NCI-H2196 treated with DMSO at 0.1 percent for 48 hours (cell line): Measurements from ENCODE around the gene KIF13A.
"Not testable (repeated sequence)": the region's sequence is repeated elsewhere in the genome, so short reads cannot be mapped to it uniquely, and the experiment has no call there.

Experiments
- DNase-seq: peaks from one replicate; lab custom pipeline; 2025; ENCODE audit not compliant: unreplicated experiment; lab: John Stamatoyannopoulos, UW

The KIF13A gene

DNA sequence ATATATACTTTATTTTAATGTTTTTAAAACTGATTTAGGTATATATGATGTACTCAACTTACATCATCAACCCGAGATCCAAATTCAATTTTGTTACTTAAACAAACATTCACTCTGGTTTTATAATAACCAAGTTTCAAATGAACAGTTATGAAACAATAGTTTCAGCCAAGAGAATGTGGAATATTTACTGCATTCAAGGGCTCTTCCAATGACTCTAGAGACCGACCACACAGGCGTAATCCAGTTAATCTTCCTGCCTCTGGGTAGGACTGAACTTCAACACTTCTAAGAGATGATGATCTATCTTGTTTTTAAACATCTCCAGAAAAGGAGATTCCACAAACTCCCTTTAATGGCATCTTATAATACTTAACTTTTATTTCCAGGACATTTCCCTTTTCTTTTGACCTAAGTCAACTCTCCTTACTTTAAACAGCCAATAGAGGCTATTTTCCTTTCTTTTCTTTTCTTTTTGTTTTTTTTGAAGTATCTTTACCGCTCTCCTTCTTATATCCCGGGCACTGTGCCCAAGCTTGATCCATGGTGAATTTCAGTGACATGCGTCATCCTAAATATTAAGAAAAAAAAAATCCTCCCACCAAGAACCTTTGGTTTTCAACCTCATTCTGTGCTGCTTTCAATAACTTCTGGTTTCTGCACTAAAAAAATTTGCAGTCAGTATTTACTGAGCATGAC, 110.1 kb downstream of the KIF13A start:
- no peak for DNase-seq

DNA sequence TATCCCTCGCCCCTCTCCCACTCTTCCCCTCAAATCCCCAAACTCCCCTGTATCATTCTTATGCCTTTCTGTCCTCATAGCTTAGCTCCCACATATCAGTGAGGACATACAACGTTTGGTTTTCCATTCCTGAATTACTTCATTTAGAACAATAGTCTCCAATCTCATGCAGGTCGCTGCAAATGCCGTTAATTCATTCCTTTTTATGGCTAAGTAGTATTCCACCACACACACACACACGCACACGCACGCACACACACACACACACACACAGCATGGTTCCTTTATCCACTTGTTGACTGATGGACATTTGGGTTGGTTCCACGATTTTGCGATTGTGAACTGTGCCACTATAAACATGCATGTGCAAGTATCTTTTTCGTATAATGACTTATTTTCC, 112.7 kb downstream of the KIF13A start:
- DNase-seq = no peak

DNA sequence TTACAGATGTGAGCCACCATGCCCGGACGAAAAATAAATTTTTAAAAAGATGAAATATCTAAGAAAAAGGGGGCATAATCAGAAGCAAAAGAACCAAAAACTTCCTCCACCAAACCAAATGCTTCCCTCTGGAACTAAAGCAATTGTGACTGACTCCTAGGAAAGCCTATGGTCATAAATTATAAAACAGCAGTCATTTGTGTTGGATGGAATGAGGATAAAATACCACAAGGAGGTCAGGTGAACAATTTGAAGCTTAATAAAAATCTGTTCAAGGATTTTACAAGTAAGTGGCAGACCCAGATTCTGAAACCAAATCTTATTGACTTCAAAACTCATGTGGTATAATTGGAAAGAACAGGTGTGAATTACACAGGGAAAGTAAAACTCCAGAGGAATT, 114.5 kb downstream of the KIF13A start:
- no peak for DNase-seq

DNA sequence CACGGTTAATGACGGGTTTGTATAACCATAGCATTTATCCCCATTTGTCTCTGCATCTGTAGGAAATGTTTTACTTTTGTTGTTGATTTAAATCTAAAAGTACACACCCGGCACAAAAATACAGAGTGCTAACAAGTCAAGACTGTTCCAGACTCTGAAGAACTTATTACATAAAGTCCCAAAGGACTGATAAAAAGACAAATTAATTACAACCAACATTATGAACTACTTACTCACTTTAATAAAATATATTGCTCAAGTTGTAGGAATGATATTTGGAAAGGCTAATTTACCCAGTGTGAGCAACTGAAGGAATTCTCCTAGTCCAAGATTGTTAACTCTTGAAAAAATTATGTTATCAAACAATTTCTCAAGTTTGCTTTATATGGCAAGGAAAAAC, 115.6 kb downstream of the KIF13A start:
- no peak for DNase-seq

DNA sequence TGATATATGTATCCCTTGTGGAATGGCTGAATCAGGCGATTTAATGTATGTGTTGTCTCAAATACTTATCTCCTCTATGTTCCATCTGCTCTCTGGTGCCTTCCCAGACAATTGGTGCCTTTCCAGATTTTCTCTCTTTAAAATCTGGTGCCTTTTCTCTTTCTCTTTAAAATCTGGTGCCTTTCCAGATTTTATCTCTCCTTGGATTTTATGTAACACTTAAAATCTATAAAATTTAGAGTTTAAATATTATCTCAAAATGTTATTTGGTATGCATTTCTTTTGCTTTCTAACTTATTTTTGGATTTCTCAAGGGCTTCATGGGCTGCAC, 116.3 kb downstream of the KIF13A start:
- no peak for DNase-seq

DNA sequence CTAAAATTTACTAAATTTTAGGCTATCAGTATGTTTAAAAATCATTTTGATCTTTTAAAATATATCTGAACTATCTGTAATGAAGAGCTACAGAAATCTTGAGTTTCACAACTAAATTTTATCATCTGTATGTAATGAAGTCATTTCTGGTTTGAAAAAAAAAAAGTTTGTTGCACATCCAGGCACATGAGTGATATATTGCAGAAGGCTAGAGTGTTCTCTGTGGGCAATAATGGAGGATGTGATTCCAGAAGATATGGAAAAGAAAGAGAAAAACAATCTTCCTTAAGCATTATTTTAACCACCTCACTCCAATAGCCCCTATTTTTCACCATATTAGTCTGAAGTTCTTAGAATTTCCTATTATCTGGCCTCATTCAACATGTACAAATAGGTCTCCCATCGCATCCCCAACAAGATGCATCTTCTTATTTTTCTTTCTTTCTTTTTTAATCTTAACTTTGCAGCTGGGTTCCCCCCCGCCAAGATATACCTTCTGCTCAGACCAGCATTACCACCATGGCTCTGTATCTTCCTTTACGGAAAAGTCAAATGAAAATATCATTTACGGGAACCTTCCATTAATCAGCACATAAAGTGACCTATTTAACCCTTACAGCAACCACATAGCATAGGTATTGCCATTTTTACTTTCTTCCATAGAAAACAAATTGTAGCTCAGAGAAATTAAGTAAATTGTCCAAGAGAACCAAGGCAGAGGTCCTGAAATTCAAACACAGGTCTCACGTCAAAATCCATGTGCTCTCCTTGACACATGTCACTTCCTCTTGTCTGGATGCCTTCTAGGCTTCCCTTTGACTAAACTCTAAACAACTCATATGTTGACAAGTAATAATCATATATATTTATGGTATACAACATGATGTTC, 116.9 kb downstream of the KIF13A start:
- DNase-seq = no peak

DNA sequence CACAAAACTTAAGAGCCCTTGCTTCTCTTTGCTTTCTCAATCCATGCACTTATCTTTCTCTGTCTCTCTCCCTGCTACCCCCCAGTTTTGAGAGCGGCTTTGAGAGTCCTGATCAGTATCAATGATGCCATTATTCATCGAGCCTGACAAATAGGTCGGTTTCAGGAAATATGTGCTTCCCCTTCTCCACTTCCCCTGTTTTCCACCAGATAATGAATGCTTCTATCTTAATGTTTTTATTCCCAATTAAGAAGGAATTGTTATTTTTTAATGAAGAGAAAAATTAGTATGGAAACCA, 117.7 kb downstream of the KIF13A start:
- no peak for DNase-seq

DNA sequence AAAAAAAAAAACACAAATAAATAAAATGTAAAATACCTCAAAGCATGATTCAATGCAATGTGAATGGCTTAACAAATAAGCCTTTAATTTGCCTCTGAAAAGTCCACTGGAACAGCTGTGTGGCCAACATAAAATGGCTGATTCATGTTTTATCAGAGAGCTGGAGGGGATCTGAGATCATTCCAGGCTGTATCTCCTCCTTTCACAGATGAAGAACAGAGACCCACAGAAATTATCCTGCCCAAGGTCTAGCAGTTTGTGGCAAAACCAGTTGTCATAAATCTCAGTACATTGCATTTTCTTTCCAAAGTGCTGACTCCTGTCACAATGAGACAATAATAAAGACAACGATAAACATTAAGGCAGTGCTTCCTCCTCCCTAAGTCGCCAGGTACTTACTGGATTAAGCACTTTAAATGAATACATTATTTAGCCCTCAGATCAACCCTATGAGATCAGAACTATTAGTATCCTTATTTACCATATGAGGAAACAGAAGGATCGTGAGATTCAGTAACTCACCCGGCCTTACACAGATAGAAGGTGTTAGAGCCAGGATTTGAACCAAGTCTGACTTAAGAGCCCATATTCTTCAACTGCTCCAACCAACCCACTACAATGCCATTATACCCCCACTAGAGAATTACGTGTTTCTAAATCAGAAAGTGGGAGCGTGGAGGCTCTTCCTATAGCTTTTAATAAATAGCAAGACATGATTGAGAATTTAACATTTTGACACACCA, 118.3 kb downstream of the KIF13A start:
- no peak for DNase-seq

DNA sequence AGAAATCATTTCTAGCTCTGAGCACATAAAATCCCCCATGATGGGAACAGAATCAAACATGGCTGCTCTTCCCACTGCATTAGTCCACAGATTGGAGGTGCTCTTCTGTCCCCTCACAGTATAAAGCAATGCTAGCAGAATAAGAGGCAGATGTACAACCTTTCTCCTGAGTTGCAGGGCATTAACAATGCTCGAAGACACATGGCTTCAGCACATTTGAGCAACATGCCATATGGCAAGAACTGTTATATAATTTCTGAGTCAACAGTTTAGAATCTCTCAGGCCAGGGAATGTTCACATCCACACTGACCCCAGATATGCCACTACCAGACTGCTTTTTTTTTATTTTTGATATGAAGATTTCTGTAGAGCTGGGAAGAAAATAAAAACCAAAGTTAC, 119.6 kb downstream of the KIF13A start:
- no peak for DNase-seq

DNA sequence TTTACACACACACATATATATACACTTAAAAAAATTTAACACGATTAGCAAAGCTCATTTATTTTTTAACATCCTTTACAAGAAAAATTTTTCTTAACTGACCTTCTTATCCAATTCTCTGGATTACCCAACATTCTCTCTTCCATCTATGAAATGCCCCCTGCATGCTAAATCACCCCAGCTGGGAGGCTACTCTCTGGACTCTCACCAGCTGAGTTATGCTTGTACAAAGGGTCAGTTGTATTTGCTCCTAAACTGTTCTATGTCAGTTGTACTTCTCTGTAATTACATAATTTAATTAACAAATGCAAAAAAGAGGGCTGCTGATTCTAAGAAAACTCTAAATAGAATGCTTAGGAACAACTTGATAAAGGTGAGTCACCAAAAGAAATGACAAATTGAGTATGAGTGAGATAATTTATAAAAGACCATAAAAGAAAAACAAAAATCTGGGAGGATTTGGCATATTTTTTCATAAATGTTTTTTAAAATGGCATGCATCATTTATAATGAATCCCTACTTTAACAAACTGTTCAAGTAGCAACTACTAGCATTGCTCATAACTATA, 120.5 kb downstream of the KIF13A start:
- DNase-seq = no peak

DNA sequence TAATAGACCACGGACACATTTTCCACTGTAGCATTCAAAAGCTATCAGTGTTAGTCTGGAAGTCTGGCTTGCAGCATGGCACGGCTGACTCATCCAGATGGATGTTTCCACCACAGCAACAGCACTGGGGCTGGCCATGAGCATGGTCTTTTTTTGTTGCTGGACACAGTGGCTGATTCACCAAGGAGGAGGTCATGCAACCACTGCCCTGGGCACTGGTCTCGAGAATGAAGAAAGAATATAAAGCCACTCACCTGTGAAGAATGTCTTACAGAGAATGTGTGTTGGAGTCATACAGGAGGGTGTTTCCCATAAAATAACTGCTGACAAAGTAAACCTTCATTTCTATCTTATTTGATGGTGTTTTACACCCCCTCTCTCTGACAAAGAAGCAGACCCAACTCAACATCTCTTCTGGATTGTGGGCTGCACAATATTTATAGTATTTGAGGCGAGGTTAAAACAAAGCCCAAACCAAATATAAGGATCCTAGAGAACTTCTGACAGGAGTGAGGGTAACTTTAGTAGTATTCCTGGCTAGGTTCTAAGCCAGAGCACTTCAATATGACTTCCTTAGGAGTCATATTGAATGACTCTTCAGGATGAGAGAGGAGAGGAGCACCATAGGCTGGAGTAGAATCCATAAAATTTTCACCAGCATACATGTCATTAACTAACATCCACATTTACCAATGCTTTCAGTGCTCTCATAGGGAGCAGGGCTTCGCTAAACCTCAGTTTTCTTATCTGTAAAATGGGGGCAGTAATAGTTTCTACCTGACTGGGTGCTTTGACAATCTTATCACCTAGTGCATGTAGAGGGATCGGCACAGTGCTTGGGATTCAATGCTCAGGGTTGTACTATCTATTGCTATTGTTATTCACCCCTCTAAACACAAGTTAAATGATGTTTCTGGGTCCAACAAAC, 121.4 kb downstream of the KIF13A start:
- DNase-seq = no peak

DNA sequence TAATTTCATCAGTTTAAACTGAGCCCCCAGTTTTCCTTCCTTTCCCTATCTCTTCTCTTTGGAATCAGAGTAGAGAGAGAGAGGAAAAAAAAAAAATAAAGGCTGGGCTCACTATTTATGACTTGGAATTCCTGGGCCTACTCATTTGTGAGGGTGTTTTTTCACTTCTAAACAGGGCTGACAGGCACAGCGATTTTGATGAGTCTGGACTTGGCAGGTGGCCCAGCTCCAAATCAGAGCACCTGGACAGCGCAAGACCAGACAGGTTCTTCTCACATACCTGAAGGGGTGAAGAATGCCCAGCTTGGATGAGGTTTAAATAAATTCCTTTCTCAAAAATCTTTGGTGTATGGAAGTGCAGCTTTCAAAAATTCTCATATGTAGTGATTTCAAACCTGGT, 122.2 kb downstream of the KIF13A start:
- no peak for DNase-seq

DNA sequence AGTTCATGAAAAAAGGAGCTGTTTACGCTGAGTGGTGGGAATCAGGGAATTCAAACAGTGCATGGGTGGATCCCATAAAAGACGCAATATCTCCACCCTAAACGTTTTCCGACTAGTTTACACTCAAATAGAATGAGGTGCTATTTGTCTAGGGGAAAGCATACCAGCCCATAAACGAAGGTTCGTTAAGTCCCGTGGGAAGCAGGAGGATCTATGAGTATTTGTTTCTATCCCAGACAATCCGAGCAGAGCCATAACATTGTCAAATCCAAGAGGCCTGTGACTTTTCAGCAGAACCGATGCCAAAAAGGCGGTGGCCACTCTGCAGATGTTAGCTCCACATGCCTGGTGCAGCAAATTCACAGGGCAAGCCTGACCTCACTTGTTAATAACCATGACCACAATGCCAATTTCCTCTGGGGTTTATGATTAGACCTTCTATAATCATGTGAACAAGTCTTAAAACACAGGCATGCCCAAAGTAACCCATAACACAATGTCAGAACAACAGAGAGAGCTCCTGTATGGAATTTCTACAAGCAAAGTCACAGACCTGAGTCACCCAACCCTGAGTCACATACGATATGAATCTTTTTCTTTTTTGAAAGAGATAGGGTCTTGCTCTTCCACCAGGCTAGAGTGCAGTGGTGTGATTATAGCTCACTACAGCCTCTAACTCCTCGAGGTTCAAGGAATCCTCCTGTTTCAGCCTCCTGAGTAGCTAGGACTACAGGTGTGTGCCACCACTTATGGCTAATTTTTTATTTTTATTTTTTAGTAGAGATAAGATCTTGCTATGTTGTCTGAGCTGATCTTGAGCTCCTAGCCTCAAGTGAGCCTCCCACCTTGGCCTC, 123.3 kb downstream of the KIF13A start:
- DNase-seq = no peak

DNA sequence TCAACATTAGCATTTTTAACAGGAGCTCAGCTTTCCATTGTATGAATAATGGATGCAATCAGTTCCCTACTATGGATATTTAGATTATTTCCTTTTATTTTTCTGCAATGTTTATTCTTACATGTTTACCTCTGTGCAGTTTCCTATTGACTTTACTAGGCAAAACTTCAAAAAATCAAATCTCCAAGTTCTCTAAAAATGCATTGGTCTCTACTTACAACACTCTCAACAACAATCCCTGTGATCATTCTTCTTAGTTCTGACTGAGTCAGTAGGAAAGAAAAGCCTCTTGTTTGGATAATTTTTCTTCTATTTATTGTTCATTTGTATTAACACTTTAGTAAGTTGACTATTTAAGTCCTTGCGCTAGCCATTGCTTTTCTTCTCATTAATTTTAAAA, 126.1 kb downstream of the KIF13A start:
- DNase-seq = no peak

DNA sequence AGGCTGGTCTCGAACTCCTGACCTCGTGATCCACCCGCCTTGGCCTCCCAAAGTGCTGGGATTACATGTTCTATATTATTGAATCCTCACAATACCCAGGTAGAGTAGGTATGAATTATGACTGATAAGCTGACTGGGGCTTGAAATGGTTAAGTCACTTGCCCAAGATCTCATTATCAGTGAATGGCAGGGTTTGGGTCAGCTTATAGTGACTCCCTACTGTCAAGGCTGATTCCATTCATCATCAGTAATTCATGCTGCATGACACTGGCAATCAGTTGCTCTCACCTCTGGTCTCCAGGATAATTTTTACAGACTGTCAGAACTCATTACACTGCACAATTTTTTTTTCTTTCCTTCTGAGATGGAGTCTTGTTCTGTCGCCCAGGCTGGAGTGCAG, 127.6 kb downstream of the KIF13A start:
- no peak for DNase-seq

DNA sequence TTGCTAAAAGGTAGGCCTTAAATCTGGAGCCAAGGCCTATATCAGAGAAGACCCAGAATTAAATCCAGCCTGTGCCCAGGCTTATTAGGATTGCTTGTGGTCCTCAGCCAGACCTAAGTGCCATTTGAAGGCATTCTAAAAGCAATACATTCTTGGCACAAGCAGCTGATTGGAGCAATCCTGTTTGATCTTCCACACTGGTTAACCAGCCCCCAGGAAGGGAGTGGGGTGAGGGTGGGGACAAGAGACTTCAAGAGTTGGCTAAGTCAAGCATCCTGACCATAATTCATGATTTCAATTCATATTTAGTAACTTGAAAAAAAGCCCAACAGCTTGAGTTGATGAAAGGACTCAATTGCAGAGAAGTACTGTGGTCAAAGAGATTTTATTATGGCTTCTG, 128.9 kb downstream of the KIF13A start:
- no peak for DNase-seq

DNA sequence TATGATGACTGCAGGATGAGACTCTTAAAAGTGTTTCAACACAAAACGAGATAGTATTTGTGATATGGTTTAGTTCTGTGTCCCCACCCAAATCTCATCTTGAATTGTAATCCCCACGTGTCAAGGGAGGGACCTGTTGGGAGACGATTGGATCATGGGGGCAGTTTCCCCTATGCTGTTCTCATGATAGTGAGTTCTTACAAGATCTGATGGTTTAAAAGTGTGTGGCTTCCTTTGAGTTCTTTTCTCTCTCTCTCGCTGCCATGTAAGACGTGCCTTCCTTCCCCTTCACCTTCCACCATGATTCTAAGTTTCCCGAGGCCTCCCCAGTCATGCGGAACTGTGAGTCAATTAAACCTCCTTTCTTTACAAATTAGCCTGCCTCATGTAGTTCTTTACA, 130.2 kb downstream of the KIF13A start:
- not testable (repeated sequence) for DNase-seq

DNA sequence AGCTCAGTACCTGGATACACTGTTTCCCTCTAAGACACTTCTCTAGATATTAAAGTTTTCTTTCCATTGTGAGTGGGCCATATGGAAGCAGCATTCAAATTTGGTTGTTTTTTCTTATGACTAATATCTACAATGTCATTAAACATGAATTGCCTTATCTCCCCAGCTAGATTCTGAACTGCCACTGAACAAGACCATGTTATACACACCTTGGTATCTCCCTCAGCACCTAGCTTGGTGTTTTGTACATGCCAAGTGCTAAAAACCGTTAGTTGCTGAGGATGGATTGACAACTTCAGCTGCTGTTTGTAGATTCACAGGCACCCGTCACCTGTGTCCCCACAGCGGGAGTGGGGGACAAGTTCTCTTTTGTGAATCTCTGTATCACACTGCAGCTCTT, 131.1 kb downstream of the KIF13A start:
- DNase-seq = no peak

DNA sequence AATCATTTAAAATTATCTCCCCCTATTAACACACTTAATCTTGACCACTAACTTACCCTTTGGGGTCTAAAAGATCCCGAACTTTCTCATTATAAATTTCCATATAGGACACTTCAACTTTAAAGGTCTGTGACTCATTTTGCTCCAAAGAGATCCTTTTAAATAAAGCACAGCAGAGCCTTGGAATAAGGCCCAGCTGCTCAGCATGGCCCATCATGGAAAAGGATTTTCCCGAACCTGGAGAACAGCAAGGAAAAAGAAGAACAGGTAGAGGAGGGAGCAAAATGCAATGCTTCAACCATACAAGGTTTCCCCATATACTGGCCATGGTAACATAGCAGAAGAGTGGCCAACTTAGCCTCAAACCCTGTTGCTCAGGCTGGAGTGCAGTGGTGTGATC, 132.1 kb downstream of the KIF13A start:
- no peak for DNase-seq

DNA sequence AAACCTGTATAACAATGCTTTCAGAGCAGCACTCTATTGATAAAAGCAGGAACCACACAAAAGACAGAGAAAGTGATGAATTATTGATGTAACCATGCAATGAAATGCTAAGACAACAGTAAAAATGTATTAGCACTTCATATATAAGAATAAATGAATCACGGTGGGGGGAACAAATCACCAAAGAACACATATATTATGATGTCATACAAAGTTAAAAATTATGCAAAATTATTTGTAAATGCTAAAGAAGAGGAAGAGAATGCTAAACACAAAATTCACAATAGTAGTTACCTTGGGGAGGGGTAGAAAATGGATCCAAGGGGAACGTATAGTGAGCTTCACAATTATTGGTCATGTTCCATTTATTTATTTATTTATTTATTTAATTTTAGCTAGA, 133.9 kb downstream of the KIF13A start:
- no peak for DNase-seq
